ENCODE results near the gene SCD. TPM values are rescaled to one million over a fixed set of nuclear protein-coding genes. Genes with fewer than 3 reads are reported as not detected.

Gene SCD
- total RNA-seq, 1 donor from 2014 or later = 257 TPM

DNA sequence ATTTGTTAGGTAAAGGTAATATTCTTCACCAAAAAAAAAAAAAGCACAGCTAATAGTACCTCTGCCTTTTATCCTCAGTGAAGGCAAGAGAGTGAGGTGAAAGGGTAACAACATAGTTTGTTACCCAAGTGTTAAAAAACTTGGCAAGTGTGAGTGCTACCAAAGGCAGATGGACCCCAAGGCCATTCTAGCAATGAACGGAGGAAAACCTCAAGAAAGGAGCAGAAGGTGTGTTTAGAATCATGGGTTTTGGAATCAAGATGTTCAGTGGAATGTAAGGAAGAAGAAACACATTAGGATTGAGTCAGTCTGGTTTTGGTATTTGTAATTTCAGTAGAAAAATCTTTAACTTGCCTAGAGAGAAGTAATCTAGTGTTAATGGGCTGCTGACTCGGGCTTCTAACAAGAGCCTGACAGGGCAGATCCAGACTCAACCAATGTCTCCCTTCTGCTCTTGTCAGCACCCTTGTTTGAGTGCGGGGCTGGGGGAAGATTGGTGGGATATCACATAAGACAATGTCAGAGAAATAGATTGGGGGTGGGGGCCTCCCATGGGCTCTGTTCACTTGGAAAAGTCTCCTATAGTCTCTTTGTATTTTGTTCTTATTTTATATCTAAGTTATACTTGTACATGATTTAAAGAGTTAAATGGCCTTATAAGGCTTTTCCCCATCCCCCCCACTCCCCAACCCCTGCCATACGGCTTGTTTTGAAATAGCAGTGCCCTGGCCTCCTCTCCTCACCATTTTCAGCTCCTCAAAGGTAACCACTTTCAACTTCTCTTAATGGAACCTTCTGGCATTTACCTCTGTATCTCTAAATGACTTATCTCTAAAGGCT, 44.4 kb downstream of the SCD start:
- ATAC-seq (no peak), DNase-seq (ENCODE audit: low spot score) (no peak)

- ATAC-seq (peak; percentile 50), DNase-seq (ENCODE audit: low spot score) (no peak)
Observed at GRCh38 chr10:100392686-100393003, 45.6 kb downstream of the SCD start.

DNA sequence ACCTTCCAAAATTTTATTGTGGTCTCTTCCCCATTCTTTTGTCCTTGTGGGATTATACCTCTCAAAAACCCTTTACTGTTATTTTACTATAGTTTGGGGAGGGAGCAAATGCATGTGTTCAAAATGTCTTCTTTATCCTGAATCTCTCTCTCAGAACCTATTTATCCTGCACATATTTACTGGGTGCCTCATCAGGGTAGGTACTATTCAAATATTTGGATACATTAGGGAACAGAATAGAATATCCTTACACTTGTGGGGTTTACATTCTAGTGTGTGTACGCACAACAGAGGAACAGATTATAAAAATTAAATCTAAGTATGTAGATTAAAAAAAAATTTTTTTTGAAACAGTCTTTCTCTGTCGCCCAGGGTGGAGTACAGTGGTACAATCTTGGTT, 48.6 kb downstream of the SCD start:
- DNase-seq (ENCODE audit: low spot score) = no peak
- no peak for ATAC-seq

DNA sequence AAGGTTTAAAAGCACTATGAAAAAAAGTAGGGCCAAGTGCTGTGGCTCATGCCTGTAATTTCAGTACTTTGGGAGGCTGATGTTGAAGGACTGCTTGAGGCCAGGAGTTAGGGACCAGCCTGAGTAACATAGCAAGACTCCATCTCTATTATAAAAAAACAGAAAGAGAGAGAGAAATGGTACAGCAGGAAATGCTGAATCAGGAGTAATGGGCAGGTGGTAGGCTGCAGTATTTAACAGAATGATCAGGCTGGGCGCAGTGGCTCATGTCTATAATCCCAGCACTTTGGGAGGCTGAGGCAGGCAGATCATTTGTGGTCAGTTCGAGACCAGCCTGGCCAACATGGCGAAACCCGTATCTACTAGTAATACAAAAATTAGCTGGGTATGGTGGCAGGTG, 49.6 kb downstream of the SCD start:
- no peak for ATAC-seq

GRCh38 chr10:100401631-100402328, 54.7 kb downstream of the SCD start:
- DNase-seq (ENCODE audit: low spot score) (no peak), ATAC-seq (no peak)

More for the DNA sequence above, 49.6 kb downstream of the SCD start:
- DNase-seq (ENCODE audit: low spot score) = no peak

- ATAC-seq = no peak
- DNase-seq (ENCODE audit: low spot score) = no peak
Observed at GRCh38 chr10:100403734-100404133, 56.7 kb downstream of the SCD start.

- DNase-seq (ENCODE audit: low spot score) (no peak), ATAC-seq (no peak)
Observed at GRCh38 chr10:100413173-100413572, 66.1 kb downstream of the SCD start.

Other genes with a start within 250 kb of the SCD start
- gene ERLIN1, start 161.2 kb upstream of the SCD start, total RNA-seq = 43.6 TPM
- 9.4 TPM for gene CHUK, start 117.6 kb upstream of the SCD start, total RNA-seq
- gene CWF19L1, start 79.6 kb upstream of the SCD start, total RNA-seq = 8.0 TPM
- 16.4 TPM for gene BLOC1S2, start 60.6 kb upstream of the SCD start, total RNA-seq
- 0.20 TPM for gene PKD2L1, start 17.0 kb upstream of the SCD start, total RNA-seq
- gene WNT8B, start 115.8 kb downstream of the SCD start, total RNA-seq = not detected
- 6.7 TPM for gene SEC31B, start 172.6 kb downstream of the SCD start, total RNA-seq
- gene NDUFB8, start 182.6 kb downstream of the SCD start, total RNA-seq = 104 TPM
- gene HIF1AN, start 188.7 kb downstream of the SCD start, total RNA-seq = 13.0 TPM